Fibroblast of skin of right quadriceps (primary cell): Measurements from ENCODE around the gene IYD.

Experiments used
- DNase-seq: peaks from one replicate; pipeline ENCODE4 v3.0.0-alpha.2; 2013

Gene IYD, protein sequence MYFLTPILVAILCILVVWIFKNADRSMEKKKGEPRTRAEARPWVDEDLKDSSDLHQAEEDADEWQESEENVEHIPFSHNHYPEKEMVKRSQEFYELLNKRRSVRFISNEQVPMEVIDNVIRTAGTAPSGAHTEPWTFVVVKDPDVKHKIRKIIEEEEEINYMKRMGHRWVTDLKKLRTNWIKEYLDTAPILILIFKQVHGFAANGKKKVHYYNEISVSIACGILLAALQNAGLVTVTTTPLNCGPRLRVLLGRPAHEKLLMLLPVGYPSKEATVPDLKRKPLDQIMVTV

DNA sequence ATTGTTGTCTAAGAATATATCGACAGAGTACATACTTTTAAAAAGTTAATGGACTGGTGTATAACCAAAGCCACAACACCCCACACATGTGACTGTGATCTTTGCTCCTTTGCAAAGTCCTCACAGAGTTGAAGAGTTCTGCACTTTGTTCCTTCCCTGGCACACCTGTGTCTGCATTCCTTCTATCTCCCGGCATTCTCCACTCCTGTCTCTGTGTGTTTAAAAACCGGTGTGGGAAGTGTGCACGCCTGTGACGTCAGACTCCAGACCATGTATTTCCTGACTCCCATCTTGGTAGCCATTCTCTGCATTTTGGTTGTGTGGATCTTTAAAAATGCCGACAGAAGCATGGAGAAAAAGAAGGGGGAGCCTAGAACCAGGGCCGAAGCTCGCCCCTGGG is at the start of gene IYD:
TSS of gene IYD (plus strand) at position 251 of the 400 bp plus-strand sequence. CDS start at position 271, 20 bp downstream.
- no peak for DNase-seq

DNA sequence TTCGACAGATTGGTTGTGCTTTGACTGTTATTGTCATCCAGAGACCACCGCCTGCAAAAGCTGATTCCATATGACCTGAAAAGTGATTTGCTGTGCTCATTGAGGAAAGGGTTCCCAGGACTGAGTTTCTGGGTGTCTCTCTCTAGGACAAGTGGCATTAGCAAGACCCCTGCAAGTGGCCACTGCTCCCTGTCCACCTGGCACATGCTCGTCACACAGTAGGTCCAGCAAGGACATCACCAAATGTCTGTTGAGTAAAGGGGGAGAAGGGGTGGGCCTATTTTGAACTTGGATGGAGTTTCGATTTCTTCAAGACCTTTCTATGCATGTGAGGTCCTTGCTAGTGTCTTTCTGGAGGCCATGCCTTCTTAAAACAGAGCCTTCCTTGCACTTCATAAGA is 48.9 kb upstream of the IYD start:
- DNase-seq = no peak

DNA sequence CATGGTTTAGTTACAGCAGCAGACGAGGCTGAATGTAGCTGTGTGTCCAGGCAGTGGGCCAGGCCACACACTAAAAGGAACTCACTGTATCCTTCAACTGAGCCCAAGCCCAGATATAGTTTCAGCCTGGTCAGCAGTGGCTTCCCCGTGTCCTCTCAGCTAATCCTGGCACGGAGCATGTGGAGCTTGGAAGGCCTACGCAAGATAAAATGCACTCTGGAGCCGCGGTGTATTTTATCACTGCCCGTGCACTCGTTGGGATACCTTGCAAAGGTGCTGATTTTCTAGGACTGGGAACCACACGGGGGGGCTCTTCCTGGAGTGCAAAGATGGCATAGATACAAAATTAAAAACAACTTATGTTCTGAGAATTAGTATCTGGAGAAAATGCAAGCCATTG is 48.4 kb upstream of the IYD start:
- no peak for DNase-seq

DNA sequence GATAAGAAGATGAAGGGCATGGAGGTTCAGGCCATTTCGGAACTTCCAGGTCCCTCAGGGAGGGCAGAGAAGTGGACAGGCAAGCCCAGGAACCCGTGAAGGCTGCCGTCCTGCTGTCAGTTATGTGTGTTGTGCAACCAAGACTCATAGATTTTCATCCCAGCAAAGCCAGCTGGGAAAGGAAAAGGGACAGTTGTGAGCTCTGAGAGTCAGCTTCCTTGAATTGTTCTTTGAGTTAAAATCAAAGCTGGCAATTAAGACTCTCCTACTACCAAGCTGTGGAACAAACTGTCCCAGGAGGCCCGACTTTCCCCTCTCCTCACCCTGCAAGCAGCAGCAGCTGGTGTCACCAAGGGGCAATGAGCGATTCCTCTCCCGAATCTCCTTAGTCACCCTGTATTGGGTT is 46.3 kb upstream of the IYD start:
- no peak for DNase-seq

DNA sequence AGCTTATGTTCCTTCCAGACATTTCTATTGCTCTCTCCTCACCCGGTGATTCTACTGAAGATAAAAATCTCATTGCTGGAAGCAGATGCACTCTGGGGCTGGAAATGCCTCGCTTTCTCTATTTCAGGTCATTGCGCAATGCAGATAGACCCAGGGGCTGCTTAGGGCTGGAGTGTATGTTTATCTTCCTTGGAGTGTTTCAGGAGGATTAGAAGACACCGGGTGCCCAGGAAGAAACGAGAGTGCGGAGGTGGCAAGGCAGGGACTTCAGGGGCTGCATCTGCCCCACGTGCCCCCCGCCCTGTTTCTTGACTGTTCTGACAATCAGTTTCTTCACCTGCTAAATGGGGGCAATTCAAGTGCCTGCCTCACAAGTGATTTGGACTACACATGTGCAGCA is 45.6 kb upstream of the IYD start:
- DNase-seq = no peak

DNA sequence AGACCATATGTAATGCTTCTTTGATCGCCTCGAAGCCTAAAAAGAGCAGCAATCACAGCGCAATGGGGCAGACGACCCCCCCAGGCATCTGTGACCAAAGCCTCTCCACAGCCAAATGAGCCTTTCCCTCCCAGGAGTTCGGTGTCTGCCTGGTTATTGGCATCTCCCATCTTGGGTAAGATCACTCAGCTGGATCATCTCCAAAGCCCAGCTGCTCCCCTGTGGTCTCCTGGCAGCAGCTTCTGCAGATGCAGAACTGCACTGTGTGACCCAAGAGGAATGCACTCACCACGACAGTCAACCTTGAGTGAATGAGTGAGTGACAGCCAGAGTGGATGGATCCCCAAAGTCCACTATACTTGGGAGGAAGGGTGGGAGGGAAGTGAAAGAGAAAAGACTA is 44.8 kb upstream of the IYD start:
- DNase-seq = no peak

DNA sequence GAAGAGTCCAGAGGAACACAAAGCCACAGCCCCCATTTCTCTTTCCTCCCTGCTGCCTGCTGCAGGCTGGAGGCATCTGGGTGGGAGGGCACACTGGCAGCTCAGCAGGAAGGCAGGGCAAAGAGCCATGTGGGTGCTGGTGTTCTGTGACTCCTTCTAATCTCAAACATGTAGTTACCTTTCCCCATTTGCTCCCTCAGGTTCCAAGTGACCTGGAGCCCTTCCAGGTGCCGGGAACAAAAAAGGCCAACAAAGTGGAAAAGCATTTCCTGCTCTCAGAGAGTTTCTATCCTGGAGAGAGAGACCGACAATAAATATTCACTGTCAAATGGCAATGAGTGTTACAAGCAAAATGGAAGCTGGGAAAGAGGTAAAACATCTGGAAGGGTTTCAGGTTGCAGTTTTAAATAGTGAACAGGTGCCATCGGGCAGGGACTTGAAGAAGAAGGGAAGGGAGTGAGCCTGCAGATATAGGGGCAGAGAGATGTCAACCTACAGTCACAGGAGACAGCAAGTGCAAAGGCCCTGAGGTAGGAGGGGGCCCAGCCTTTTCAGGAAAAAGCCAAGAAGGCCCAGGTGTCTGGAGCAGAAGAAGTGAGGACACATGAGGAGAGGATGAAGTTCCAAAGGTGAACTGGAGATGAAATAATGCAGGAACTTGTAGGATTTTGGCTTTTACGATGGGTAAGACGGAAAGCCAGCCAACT is 43.6 kb upstream of the IYD start:
- DNase-seq = no peak

DNA sequence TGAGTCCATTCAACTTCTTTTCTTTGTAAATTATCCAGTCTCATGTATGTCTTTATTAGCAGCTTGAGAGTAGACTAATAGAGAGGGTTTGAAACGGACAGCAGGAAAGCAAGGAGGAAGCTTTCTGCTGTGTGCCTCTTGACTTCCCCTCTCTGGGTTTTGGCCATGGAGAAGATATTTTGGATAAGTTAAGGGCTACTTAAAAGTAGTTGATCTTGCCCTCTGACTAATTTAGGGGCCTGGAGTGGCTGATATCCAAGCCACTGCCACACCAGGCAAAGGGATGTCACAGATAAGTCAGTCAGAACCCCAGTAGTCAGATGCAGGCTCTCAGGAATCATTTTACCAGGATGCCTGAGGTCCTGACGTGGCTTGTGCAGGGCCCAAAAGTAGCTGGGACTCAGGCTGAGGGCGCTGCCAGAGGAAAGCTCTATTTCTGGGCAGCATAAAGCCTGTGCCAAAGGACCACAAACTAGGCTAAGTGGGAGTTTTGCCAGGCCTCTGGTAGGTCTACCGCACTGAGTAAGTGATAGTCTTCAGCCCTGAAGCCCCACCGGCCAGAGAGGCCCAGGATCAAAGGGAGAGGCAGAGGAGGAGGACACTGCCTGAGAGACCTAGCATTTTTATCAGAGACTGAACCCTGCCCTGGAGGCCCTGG is 41.6 kb upstream of the IYD start:
- DNase-seq = no peak

DNA sequence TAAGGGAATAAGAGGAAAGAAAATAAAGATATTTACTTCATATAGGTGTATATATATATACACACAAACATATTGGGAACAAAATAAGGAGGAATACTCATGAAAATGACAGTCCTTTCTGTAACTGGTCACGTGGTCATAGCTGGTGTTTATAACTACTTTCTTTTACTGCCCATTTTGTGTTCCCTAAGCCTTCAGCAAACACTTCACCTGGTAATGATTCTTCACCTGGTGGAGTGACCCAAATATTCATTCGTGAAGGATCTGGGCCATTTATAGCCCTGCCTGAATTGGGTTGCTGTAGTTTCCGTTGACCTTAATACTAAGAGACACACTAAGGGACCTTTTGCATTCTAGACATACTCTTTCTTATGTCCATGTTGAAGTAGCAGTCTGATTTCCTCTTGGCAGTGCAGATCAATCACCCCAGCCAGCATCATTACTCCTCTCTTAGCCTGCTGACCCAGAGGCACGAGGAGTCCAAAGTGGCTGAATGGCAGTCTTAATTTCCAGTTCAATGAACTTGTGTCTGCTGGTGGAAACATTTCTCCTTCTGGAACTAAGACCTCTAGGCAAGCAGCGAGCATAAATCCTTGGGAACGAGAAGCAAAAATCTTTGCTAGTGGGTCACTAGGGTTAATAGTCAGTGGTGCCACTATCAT is 39.9 kb upstream of the IYD start:
- DNase-seq = no peak

DNA sequence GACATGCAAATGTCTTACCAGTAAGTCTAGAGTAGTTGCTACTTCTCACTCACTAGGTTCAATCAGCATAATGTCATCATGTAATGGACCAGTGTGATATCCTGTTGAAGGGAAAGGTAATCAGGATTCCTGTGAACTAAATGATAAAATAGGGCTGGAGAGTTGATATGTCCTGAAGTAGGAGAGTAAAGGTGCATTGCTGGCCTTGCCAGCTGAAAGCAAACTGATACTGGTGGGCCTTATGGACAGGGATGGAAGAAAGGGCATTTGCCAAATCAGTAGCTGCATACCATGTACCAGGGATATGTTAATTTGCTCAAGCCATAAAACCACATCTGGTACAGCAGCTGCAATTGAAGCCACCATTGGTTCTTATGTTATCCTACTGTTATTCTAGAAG is 37.5 kb upstream of the IYD start:
- no peak for DNase-seq

DNA sequence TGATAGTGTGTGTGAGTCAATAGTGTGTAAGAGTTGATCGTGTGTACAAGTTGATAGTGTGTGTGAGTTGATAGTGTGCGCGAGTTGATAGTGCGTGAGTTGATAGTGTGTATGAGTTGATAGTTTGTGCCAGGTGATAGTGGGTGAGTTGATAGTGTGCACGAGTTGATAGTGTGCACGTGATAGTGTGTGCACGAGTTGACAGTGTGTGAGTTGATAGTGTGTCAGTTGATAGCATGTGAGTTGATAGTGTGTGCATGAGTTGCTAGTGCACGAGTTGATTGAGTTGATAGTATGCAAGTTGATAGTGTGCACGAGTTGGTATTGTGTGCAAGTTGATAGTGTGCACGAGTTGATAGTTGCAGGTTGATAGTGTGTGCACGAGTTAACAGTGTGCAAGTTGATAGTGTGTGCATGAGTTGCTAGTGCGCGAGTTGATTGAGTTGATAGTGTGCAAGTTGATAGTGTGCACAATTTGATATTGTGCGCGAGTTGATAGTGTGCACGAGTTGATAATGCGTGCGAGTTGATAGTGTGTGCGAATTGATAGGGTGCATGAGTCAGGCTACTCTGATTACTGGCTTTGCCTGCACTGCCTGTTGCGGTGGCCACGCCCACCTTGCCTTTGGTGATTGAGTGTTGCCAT is 35.8 kb upstream of the IYD start:
- no peak for DNase-seq

DNA sequence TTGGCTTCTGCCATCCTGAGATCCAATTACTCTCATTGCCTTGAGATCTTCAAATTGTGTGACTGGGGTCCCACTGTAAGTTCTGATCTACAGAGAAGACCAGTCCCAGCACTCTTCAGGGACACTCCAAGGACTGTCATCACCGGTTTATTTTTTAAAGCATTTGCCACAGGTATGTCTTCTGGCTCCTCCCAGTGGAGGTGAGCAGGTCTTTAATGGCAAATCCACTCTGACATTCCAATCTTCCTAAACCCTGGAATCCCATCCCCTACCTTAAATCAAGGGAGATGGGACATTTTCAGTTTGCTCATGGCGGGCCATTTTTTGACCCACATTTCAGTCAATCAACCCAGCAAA is 35.2 kb upstream of the IYD start:
- no peak for DNase-seq

DNA sequence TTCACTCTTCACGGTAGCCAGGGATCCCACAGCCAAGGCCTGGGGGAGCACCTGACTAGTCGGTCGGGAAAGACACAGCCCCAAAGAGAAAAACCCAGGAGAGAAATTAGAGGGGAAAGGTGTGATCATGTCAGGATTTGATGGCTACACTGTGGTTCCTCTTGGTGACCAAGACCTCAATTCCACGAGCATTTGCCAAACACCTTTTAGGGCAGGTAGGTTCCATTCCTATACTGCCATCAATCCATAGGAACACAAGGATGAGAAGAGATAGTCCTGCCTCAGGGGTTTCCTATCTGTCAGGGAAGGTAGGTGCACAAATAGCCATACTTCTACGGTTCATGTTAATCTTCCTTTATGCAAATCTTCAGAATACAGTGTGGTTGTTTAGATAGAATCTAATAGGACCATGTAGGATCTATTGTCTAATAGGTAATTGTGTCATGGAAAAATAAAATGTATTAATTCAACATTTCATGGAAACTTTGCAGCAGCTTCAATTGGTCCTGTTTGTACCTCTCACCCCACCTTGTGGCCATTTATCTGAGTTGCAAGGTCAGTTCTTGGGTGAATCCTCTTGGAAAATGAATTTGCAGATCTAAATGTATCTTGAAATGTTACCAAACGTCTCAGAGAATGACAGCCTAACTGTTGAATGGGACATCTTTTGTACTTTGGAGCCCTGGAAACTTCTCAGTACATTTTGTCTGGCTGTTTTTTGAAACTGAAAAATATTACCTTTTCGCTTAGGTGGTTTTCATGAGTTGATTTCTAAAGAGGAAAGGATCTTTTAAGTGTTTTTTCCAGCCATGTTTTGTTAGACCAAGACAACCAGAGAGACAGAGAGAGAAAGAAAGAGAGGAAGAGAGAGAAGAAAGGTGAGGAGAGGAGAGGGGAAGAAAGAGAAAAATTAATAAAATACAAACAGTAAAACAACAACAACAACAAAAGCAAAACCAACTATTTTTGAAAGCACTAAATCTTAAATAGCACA is 33.7 kb upstream of the IYD start:
- peak; percentile 68 for DNase-seq

DNA sequence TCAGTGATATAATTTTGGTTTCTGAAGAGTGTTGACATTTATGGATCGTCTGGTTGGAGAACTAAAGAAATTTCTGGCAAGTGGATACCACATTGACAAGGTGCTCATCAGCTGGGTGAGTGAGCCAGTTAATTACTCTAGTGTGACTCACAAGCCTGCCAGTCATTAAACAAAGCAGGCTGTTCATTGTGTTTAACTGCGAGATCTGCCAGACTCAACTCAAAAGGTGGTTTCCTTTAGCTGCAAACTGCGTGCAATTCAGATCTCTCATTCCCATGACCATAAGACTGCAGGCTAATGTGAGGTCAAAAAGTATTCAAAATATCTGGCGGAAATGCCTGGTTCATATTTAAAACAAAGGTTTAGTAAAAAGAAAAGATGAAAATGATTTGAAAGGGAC is 32.5 kb upstream of the IYD start:
- peak; percentile 62 for DNase-seq

DNA sequence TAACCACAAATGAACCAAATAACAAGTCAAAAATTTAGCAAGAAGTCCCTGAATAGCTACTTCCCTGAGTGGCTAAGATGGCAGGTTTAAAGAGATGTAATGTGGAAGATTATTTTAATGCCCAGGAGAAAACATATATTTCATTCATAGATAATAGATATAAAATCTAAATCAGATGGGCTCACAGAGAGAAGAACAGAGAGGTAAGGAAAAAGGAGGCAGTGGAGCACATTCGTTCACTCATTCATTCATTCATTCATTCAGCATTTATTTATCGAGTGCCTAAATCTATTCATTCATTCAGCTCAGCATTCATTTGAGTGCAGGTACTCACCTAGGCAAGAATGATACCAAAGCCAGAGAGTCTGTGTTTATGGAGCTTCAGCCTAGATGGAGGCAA is 32.1 kb upstream of the IYD start:
- no peak for DNase-seq

DNA sequence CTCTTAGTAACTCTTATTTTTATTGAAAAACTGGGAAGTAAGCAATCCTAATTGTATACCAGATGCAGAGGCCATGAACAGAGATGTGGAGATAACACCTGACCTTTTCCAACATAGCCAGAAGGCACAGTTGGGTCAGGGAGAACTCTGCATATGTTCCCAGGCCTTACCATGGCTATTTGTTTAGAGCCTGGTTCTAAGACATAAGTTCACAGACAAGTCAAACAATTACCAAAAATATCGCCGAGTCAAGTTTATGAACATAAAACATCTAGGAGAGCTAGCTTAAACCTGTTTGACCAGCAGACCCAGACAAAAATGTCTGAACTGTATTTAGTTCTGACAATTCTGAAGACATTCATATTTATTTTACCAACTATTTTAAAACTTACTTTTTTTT is 26.7 kb upstream of the IYD start:
- DNase-seq = no peak

DNA sequence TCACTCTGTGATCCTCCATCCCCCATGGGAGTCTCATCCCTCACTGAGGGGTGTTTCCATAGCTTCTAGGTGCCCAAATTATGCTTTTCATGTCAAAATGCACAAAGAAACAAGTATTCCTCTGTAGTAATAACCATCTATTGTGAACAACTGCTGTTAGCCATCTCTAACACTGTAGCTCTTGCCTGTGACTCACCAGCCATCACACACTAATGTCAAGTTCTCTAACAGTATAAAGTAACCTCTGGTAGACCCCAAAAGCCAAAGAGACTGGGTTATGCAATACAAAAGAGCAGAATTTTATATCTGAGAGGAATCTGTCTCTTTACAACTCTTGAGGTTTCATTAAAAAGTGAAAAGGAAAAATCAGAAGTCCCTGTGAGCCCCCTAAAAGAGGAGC is 25.4 kb upstream of the IYD start:
- peak; percentile 46 for DNase-seq

DNA sequence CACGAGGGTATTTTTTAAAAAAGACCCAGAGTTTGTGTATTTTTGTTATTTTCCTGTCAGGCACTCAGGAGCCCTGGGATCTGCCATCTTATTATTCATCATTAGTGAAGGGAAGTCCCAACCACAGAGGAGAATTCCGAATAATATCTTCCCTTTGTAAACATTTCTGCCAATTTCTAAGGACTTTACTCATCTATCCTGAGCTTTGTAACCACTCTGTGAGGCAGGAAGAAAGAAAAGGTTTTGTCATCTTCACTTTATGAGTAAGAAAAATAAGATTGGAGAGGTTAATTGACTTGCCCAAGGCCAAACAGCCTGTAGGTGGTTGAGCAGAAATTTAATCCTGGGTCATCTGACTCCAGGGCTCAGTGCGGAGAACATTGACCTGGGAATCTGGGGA is 23.0 kb upstream of the IYD start:
- DNase-seq = peak; percentile 20

DNA sequence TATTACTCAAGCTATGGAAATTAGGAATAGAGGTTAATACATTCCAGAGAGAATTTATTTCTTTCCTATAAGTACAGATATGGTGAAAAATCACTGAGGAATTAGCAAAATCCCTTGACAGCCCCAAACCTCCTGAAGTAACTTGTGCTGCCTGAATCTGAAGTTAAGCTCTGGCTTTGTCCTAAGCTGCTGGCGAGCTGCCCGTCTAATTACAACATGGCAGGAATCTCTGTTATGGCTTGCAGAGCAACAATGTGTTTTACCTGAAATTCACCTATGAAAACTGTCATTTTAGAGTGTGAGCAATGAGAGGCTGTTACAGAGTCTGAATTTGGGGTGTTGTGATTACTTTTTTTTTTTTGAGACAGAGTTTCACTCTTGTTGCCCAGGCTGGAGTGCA is 22.5 kb upstream of the IYD start:
- DNase-seq = peak; percentile 24

DNA sequence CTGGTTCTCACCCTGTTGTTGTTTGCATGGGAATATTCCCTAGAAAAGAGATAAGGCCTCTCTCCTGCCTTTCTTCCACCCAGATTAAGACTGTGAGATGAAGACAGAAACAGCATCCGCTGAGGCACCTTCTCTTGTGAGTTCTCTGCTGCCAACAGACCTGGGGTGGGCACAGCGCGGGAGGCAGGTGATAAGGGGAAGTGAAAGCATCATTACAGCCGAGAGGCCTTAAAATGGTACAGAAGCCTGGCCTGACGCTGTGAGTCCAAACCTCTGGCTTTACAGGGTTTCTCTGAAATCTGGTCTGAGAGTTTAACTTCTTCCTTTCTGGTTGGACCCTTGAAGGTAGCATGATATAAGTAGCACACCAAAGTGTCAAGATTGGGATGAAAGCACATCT is 21.0 kb upstream of the IYD start:
- no peak for DNase-seq

DNA sequence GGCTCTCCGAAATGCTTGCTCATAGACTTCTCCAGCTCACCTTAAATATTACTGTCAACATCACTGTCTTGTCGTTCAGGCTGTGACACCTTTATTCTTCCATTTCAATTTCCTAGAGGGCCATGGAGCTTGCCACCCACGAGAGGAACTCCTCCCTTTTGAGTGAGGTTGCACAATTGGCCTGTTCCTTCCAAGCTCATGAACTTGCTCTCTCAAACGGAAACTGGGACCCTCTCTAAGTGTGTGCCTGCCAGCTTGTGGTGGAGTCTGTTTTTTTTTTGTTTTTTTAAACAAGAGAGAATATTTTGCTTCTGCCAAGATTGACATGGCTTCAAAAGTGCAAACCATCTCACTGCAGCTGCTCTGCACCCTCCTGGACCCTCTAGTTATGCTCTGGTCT is 19.3 kb upstream of the IYD start:
- DNase-seq = no peak
